Measurements from ENCODE around the gene SMPDL3B.

The SMPDL3B gene

GRCh38 chr1:27938488-27938887, 3.7 kb downstream of the SMPDL3B start:
- no peak for TF ChIP-seq CTCF (IDR thresholded peaks at IDR 0.05; ENCODE audit: control insufficient read depth, insufficient read depth, low read depth, low read length, missing control alignments)
- DNase-seq (ENCODE audit: low read depth) = no peak
- no peak overlapping the region for H3K4me3 ChIP-seq (ENCODE audit: control insufficient read depth, low read depth, low read length)

GRCh38 chr1:27940297-27940696, 5.5 kb downstream of the SMPDL3B start:
- no peak for DNase-seq (ENCODE audit: low read depth)
- TF ChIP-seq CTCF (IDR thresholded peaks at IDR 0.05; ENCODE audit: control insufficient read depth, insufficient read depth, low read depth, low read length, missing control alignments) = peak; percentile 43
- H3K4me3 ChIP-seq (ENCODE audit: control insufficient read depth, low read depth, low read length) = no peak overlapping the region

GRCh38 chr1:27940870-27941560, 6.2 kb downstream of the SMPDL3B start:
- no peak overlapping the region for H3K4me3 ChIP-seq (ENCODE audit: control insufficient read depth, low read depth, low read length)
- DNase-seq (ENCODE audit: low read depth) = no peak
- TF ChIP-seq CTCF (IDR thresholded peaks at IDR 0.05; ENCODE audit: control insufficient read depth, insufficient read depth, low read depth, low read length, missing control alignments) = no peak

GRCh38 chr1:27941671-27942540, 7.1 kb downstream of the SMPDL3B start:
- no peak for DNase-seq (ENCODE audit: low read depth)
- H3K4me3 ChIP-seq (ENCODE audit: control insufficient read depth, low read depth, low read length) = no peak overlapping the region
- no peak for TF ChIP-seq CTCF (IDR thresholded peaks at IDR 0.05; ENCODE audit: control insufficient read depth, insufficient read depth, low read depth, low read length, missing control alignments)

- no peak overlapping the region for H3K4me3 ChIP-seq (ENCODE audit: control insufficient read depth, low read depth, low read length)
- DNase-seq (ENCODE audit: low read depth) = no peak
- no peak for TF ChIP-seq CTCF (IDR thresholded peaks at IDR 0.05; ENCODE audit: control insufficient read depth, insufficient read depth, low read depth, low read length, missing control alignments)
Measured at GRCh38 chr1:27945020-27945419, 10.2 kb downstream of the SMPDL3B start.

- no peak for DNase-seq (ENCODE audit: low read depth)
- H3K4me3 ChIP-seq (ENCODE audit: control insufficient read depth, low read depth, low read length) = no peak overlapping the region
- TF ChIP-seq CTCF (IDR thresholded peaks at IDR 0.05; ENCODE audit: control insufficient read depth, insufficient read depth, low read depth, low read length, missing control alignments) = no peak
Measured at GRCh38 chr1:27949027-27949426, 14.2 kb downstream of the SMPDL3B start.
